Loucy (cell line): ENCODE measurements around the gene CCM2.

Experiments used
- CTCF ChIP-seq: fragments of 200-600 bp; sonication (generic); conservative IDR thresholded peaks from 2 replicates; pipeline ENCODE4 v1.5.1; 2014; ENCODE audit warnings: mild to moderate bottlenecking, antibody characterized with exemption, low read length
- EZH2phosphoT487 ChIP-seq: fragments of 200-600 bp; IDR thresholded peaks from 2 replicates; pipeline ENCODE4 v1.6.1; 2018; ENCODE audit warnings: antibody characterized with exemption, mild to moderate bottlenecking, moderate library complexity, borderline replicate concordance

GRCh38 chr7:45108863-45109262 lies 108.9 kb downstream of the CCM2 start:
- TF ChIP-seq CTCF (no peak), EZH2phosphoT487 (no peak)
